Stimulated activated naive CD8-positive, alpha-beta T cell treated with anti-CD3 and anti-CD28 coated beads, Interleukin-15, Interleukin-2, amounts not matched to agents 100 ng/mL and 50 ng/mL, for 24 hours (primary cell): ENCODE measurements around the gene GALE.
"Not testable (repeated sequence)": the region's sequence is repeated elsewhere in the genome, so short reads cannot be mapped to it uniquely, and the experiment has no call there.

Source experiments
- H3K27ac Mint-ChIP-seq: one replicate; pipeline ENCODE4 v1.8.0; 2021; ENCODE audit warnings: mild to moderate bottlenecking, mixed read lengths
- H3K27me3 Mint-ChIP-seq: one replicate; pipeline ENCODE4 v1.8.0; 2021; ENCODE audit warnings: mixed read lengths
- H3K36me3 Mint-ChIP-seq: one replicate; pipeline ENCODE4 v1.8.0; 2021; ENCODE audit warnings: low read depth, mixed read lengths
- H3K4me1 Mint-ChIP-seq: one replicate; pipeline ENCODE4 v1.8.0; 2021; ENCODE audit warnings: low read depth, mixed read lengths
- H3K4me3 Mint-ChIP-seq: one replicate; pipeline ENCODE4 v1.8.0; 2021; ENCODE audit warnings: mild to moderate bottlenecking, mixed read lengths
- H3K9me3 Mint-ChIP-seq: one replicate; pipeline ENCODE4 v1.8.0; 2021; ENCODE audit warnings: mixed read lengths

Gene GALE

DNA sequence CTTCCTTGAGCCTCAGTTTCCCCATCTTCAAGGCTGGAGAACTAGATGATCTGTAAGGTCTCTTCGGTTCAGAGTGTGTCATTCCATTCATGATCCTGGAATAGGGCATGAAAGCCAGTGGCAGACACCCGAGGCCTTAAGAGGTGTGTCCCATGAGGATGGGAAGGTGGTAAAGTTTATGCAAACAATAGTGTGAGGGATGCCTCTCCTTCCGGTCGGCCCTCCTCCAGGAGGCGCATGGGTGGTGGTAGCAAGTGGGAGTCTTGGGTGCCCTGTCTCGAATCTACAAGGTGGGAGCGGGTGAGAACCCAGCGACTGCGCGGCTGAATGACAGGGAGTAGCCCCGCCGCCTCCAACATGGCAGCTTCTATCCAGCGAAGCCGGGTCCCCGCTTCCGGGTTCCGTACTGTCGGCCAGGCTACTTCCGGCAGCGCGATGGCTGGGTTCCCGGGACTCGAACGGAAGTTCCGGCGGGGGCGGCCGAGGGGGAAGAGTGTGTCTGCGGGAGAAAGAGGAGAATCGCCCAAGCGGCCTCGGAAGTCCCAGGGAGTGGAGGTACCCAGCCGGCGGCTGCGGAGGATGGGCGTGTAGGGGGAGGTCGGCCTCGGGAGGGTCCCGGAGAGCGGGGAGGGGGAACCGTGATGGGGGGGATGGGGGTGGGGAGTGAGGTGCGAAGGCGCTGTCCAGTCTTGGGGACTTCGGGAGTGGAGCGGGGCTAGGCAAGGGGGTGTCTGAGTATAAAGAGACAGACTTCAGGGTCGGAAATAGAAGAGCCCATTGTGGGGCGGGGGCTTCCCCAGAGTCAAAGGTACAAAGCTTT is 9.6 kb downstream of the GALE start, which contains the start of gene LYPLA2:
Gene LYPLA2, plus strand, starts transcription at position 450 of the 820 bp plus-strand sequence. CDS start 1,538 bp downstream, outside the sequence.
- Mint-ChIP-seq H3K27me3 (no peaks in the 10 kb centered on the region), H3K4me3 (peak within 1 kb of the TSS; percentile 98), H3K9me3 (no peaks in the 10 kb centered on the region), H3K4me1 (peaks cover 28% of the 10 kb centered on the region), H3K27ac (peak within 1 kb of the TSS; percentile 95), H3K36me3 (peaks cover 34% of the 10 kb centered on the region)

DNA sequence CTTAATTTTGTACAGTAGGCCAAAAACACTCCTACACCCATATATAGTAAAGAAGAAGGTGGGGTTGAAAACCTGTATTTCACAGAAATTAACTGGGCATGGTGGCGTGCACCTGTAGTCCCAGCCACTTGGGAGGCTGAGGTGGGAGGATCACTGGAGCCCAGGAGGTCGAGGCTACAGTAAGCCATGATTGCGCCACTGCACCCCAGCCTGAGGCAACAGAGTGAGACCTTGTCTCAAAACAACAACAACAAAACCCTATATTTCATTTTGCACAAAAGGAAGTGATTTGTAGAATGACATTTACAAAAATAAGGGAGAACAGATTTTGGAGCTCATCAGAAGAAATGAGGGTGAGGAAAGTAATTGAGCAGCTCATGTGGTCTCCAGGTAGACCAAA is 11.9 kb downstream of the GALE start:
- Mint-ChIP-seq H3K36me3 (peaks cover 47% of the 10 kb centered on the region), H3K27me3 (no peaks in the 10 kb centered on the region), H3K4me1 (peaks cover 33% of the 10 kb centered on the region), H3K4me3 (no peak overlapping the region), H3K27ac (no peak overlapping the region), H3K9me3 (no peaks in the 10 kb centered on the region)

DNA sequence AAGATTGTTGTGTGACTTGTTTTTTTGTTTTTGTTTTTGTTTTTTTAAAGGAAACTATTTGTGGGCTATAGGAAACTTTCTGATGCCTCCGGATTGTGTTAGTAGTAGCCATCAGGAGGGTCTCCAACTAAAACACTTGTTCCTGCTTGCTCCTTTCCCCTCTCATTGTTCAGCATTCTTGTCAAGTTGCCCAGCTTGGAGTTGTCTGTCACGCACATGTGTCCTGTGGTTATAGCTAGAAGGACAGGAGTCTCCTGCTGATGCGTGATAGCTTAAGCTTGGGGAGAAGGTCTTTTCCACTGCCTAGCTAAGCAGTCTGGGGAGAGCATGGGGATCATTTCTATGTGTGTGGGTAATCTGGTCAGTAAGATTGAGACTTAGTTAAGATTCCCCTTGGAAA is 12.9 kb downstream of the GALE start:
- Mint-ChIP-seq H3K27ac (no peak overlapping the region), H3K4me3 (no peak overlapping the region), H3K9me3 (no peaks in the 10 kb centered on the region), H3K4me1 (peaks cover 27% of the 10 kb centered on the region), H3K36me3 (peaks cover 50% of the 10 kb centered on the region), H3K27me3 (no peaks in the 10 kb centered on the region)

DNA sequence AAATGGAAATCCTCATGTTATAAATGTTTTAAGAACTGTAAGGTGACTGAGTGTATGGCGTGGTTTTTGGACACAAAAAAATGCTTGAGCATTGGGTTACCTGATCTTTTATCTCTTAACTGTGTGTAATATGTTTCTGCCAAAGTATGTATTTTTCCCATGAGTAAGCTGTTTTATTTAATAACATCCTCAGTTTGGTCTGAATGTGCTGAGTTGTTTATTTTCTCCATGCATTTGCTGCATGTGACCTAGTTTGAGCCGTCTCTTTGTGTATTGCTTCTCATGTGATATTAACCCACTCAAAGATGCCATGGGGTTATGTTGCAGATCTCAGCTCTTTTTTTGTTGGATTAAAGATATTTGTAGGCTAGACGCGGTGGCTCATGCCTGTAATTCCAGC is 15.7 kb downstream of the GALE start:
- peaks cover 63% of the 10 kb centered on the region for H3K36me3 Mint-ChIP-seq

GRCh38 chr1:23783141-23783540 is 17.4 kb downstream of the GALE start:
- not testable (repeated sequence) for H3K4me3 Mint-ChIP-seq, H3K27me3 Mint-ChIP-seq, H3K9me3 Mint-ChIP-seq, H3K27ac Mint-ChIP-seq
- Mint-ChIP-seq H3K36me3 (peaks cover 56% of the 10 kb centered on the region), H3K4me1 (peaks cover 25% of the 10 kb centered on the region)

More for the DNA sequence above, 15.7 kb downstream of the GALE start:
- no peak overlapping the region for H3K27ac Mint-ChIP-seq
- H3K9me3 Mint-ChIP-seq = no peaks in the 10 kb centered on the region
- no peak overlapping the region for H3K4me3 Mint-ChIP-seq
- peaks cover 17% of the 10 kb centered on the region for H3K4me1 Mint-ChIP-seq
- H3K27me3 Mint-ChIP-seq = no peaks in the 10 kb centered on the region

GRCh38 chr1:23779826-23780371 is 20.7 kb downstream of the GALE start:
- peaks cover 23% of the 10 kb centered on the region for H3K36me3 Mint-ChIP-seq
- peaks cover 53% of the 10 kb centered on the region for H3K4me1 Mint-ChIP-seq
- no peak overlapping the region for H3K27ac Mint-ChIP-seq
- H3K4me3 Mint-ChIP-seq = peak overlapping the region; percentile 91
- no peaks in the 10 kb centered on the region for H3K9me3 Mint-ChIP-seq
- H3K27me3 Mint-ChIP-seq = no peaks in the 10 kb centered on the region

- H3K4me1 Mint-ChIP-seq = peaks cover 57% of the 10 kb centered on the region
- H3K9me3 Mint-ChIP-seq = no peaks in the 10 kb centered on the region
- no peaks in the 10 kb centered on the region for H3K27me3 Mint-ChIP-seq
- H3K27ac Mint-ChIP-seq = peak within 1 kb of the TSS; percentile 89
- peaks cover 13% of the 10 kb centered on the region for H3K36me3 Mint-ChIP-seq
- H3K4me3 Mint-ChIP-seq = peak within 1 kb of the TSS; percentile 91
Measured at GRCh38 chr1:23777979-23778814, 22.4 kb downstream of the GALE start, which contains the start of gene PITHD1. Gene PITHD1 (plus strand): TSS chr1:23778418. CDS start chr1:23778516, 98 bp downstream.

- Mint-ChIP-seq H3K9me3 (no peaks in the 10 kb centered on the region), H3K27me3 (no peaks in the 10 kb centered on the region), H3K4me1 (peaks cover 51% of the 10 kb centered on the region), H3K4me3 (no peak overlapping the region), H3K36me3 (peaks cover 6% of the 10 kb centered on the region), H3K27ac (peak overlapping the region; percentile 12)
Measured at GRCh38 chr1:23776217-23776616, 24.3 kb downstream of the GALE start.

GRCh38 chr1:23774174-23774880 is 26.2 kb downstream of the GALE start:
- no peak overlapping the region for H3K4me3 Mint-ChIP-seq
- no peaks in the 10 kb centered on the region for H3K36me3 Mint-ChIP-seq
- H3K27me3 Mint-ChIP-seq = no peaks in the 10 kb centered on the region
- no peak overlapping the region for H3K27ac Mint-ChIP-seq
- H3K9me3 Mint-ChIP-seq = no peaks in the 10 kb centered on the region
- peaks cover 40% of the 10 kb centered on the region for H3K4me1 Mint-ChIP-seq

DNA sequence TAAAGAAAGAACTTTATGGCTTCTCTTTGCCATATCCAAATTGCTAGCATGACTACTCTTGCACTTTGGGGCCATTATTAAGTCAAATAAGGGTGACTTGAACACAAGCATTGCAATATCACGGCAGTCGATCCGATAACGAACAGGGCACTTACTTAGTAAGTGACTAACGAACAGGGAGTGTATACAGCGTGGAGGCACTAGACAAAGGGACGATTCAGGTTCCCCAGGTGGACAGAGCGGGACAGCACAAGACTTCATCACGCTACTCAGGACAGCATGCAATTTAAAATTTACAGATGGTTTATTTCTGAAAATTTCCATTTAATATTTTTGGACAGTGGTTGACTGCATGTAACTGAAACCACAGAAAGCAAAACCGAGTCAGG is 27.7 kb downstream of the GALE start:
- H3K36me3 Mint-ChIP-seq = no peaks in the 10 kb centered on the region
- no peaks in the 10 kb centered on the region for H3K27me3 Mint-ChIP-seq
- no peak overlapping the region for H3K27ac Mint-ChIP-seq
- peaks cover 34% of the 10 kb centered on the region for H3K4me1 Mint-ChIP-seq
- H3K4me3 Mint-ChIP-seq = no peak overlapping the region
- H3K9me3 Mint-ChIP-seq = no peaks in the 10 kb centered on the region

- no peak overlapping the region for H3K4me3 Mint-ChIP-seq
- H3K4me1 Mint-ChIP-seq = peaks cover 30% of the 10 kb centered on the region
- no peaks in the 10 kb centered on the region for H3K27me3 Mint-ChIP-seq
- no peak overlapping the region for H3K27ac Mint-ChIP-seq
- H3K9me3 Mint-ChIP-seq = no peaks in the 10 kb centered on the region
- H3K36me3 Mint-ChIP-seq = no peaks in the 10 kb centered on the region
Measured at GRCh38 chr1:23772049-23772853, 28.3 kb downstream of the GALE start.

- no peak overlapping the region for H3K4me3 Mint-ChIP-seq
- no peaks in the 10 kb centered on the region for H3K4me1 Mint-ChIP-seq
- H3K9me3 Mint-ChIP-seq = no peaks in the 10 kb centered on the region
- peaks cover 5% of the 10 kb centered on the region for H3K36me3 Mint-ChIP-seq
- no peaks in the 10 kb centered on the region for H3K27me3 Mint-ChIP-seq
- no peak overlapping the region for H3K27ac Mint-ChIP-seq
Measured at GRCh38 chr1:23768733-23769132, 31.8 kb downstream of the GALE start.

DNA sequence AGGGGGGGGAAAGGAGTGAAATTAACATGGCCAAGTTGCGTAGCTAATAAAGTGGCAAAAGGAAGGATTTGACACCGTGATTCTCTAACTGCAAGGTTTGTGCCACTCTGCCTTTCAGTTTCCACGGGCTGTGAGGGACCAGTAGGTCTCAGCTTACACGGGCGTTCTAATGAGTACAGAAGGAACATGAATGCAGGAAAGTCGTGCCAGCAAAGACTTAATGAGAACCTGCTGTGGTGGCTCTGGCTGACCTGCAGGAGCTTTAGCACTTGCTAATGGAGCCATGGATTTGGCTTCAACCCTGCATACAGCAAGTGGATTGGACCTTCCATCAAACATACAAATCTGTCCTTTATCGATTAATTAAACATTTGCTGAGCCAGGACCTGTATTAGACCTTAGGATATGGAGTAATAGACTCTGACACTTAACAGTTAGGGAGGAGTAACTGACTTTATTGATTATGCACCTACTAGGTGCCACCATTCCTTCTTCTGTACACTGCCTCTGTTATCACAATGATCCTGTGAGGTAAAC is 37.4 kb downstream of the GALE start:
- Mint-ChIP-seq H3K27ac (no peak overlapping the region), H3K4me1 (no peaks in the 10 kb centered on the region), H3K4me3 (no peak overlapping the region), H3K9me3 (no peaks in the 10 kb centered on the region), H3K36me3 (peaks cover 46% of the 10 kb centered on the region), H3K27me3 (no peaks in the 10 kb centered on the region)

GRCh38 chr1:23759277-23759676 is 41.3 kb downstream of the GALE start:
- peaks cover 74% of the 10 kb centered on the region for H3K36me3 Mint-ChIP-seq
- H3K9me3 Mint-ChIP-seq = no peaks in the 10 kb centered on the region
- no peak overlapping the region for H3K4me3 Mint-ChIP-seq
- no peaks in the 10 kb centered on the region for H3K27me3 Mint-ChIP-seq
- H3K27ac Mint-ChIP-seq = peak overlapping the region; percentile 12
- no peaks in the 10 kb centered on the region for H3K4me1 Mint-ChIP-seq
